H1 (cell line): ENCODE results near the gene NPNT. TPM values are rescaled to one million over a fixed set of nuclear protein-coding genes. Genes with fewer than 3 reads are reported as not detected.
A peak's percentile ranks its signal among the peaks of the same experiment; 100 is the strongest.

ENCODE experiments used
- CTCF ChIA-PET: fragments of 300-600 bp; sonication (Branson Sonifier 250); formaldehyde crosslinking; loops from one replicate; lab custom pipeline; 2021; ENCODE audit not compliant: partially characterized antibody; lab: Charles Lee
- POLR2A ChIA-PET: fragments of 300-600 bp; sonication (Branson Sonifier 250); formaldehyde crosslinking; loops from one replicate; lab custom pipeline; 2021; ENCODE audit warnings: inconsistent platforms; ENCODE audit not compliant: partially characterized antibody; lab: Charles Lee
- DNase-seq, 2 experiments: peaks; one replicate each; pipeline versions ENCODE4 v3.0.0 to v3.0.0-alpha.2; 2010 to 2022; ENCODE audit warnings: low spot score in 2 of 2, low read depth in 1 of 2, mixed read lengths in 1 of 2
- FAIRE-seq: peaks from 2 replicates; lab custom pipeline; 2011; peaks lifted over from hg19 to GRCh38; lab: Jason Lieb, UNC
- H2AFZ ChIP-seq: 2 replicates; pipeline ENCODE4 v1.8.1; 2012; ENCODE audit warnings: low read length, inconsistent platforms
- H2AK5ac ChIP-seq: 2 replicates; pipeline ENCODE4 v1.6.1; 2013; ENCODE audit warnings: low read depth, low read length
- H2BK120ac ChIP-seq: replicated peaks from 2 replicates; pipeline ENCODE3; 2013; ENCODE audit warnings: low read depth, low read length, inconsistent platforms
- H2BK12ac ChIP-seq: 2 replicates; pipeline ENCODE4 v1.6.1; 2013; ENCODE audit warnings: low read depth, low read length
- H2BK15ac ChIP-seq: 2 replicates; pipeline ENCODE4 v1.6.1; 2013; ENCODE audit warnings: low read length
- H2BK20ac ChIP-seq: 2 replicates; pipeline ENCODE4 v1.6.1; 2013; ENCODE audit warnings: low read length
- H2BK5ac ChIP-seq: 2 replicates; pipeline ENCODE4 v1.6.1; 2013; ENCODE audit warnings: low read depth, low read length
- H3K14ac ChIP-seq: 2 replicates; pipeline ENCODE4 v1.6.1; 2013; ENCODE audit warnings: inconsistent platforms; ENCODE audit not compliant: insufficient read length
- H3K18ac ChIP-seq: 2 replicates; pipeline ENCODE4 v1.6.1; 2013; ENCODE audit warnings: low read length; ENCODE audit errors: extremely low read depth
- H3K23ac ChIP-seq: 2 replicates; pipeline ENCODE4 v1.6.1; 2013; ENCODE audit warnings: inconsistent platforms; ENCODE audit not compliant: insufficient read length
- H3K23me2 ChIP-seq: 2 replicates; pipeline ENCODE4 v1.6.1; 2013; ENCODE audit warnings: low read depth, low read length
- H3K27ac ChIP-seq: 2 replicates; pipeline ENCODE4 v1.6.1; 2011; ENCODE audit warnings: low read depth, low read length, inconsistent platforms
- H3K27me3 ChIP-seq, 4 experiments: replicated peaks in 1 of 4; 1 replicate in 1 of 4; 2 replicates in 3 of 4; pipeline versions ENCODE4 v1.6.1 to v1.8.1; 2011 to 2013; ENCODE audit warnings: low read length in 3 of 4, mild to moderate bottlenecking in 3 of 4, inconsistent platforms in 2 of 4, mixed read lengths in 2 of 4, moderate library complexity in 1 of 4; ENCODE audit not compliant: control insufficient read depth in 3 of 4, insufficient read depth in 3 of 4; ENCODE audit errors: extremely low read depth in 1 of 4
- H3K36me3 ChIP-seq, 4 experiments: 2 replicates each; pipeline versions ENCODE4 v1.6.1 to v1.8.1; 2011 to 2013; ENCODE audit warnings: mild to moderate bottlenecking in 4 of 4, low read length in 3 of 4, moderate library complexity in 2 of 4, control low read depth in 1 of 4, inconsistent platforms in 1 of 4; ENCODE audit not compliant: insufficient read depth in 4 of 4, control insufficient read depth in 2 of 4
- H3K4ac ChIP-seq: replicated peaks from 2 replicates; pipeline ENCODE3; 2013; ENCODE audit warnings: low read length, low read depth, mixed read lengths, inconsistent platforms; ENCODE audit not compliant: insufficient read length
- H3K4me1 ChIP-seq, 4 experiments: replicated peaks in 1 of 4; 1 replicate in 1 of 4; 2 replicates in 3 of 4; pipeline versions ENCODE4 v1.6.1 to v1.8.1; 2011 to 2013; ENCODE audit warnings: low read length in 3 of 4, inconsistent platforms in 2 of 4, mixed read lengths in 1 of 4; ENCODE audit not compliant: insufficient read depth in 4 of 4, control insufficient read depth in 3 of 4
- H3K4me2 ChIP-seq, 2 experiments: 2 replicates each; pipeline versions ENCODE4 v1.6.1 to v1.8.1; 2011 to 2013; ENCODE audit warnings: low read depth in 2 of 2, low read length in 2 of 2, control low read depth in 1 of 2, inconsistent platforms in 1 of 2, mild to moderate bottlenecking in 1 of 2; ENCODE audit not compliant: insufficient read depth in 1 of 2
- H3K4me3 ChIP-seq, 4 experiments: fragments of 200-600, 300-600 bp in 1 of 4; sonication (generic), shearing (Covaris generic), sonication (Bioruptor Twin) in 1 of 4; 2 replicates each; pipeline versions ENCODE4 v1.5.1 to v1.8.1; 2011 to 2016; ENCODE audit warnings: low read length in 4 of 4, low read depth in 3 of 4, control low read depth in 2 of 4, inconsistent platforms in 2 of 4, mild to moderate bottlenecking in 2 of 4, mixed read lengths in 1 of 4, moderate library complexity in 1 of 4; ENCODE audit not compliant: insufficient read depth in 2 of 4; ENCODE audit errors: extremely low read depth in 1 of 4
- H3K56ac ChIP-seq: replicated peaks from 2 replicates; pipeline ENCODE3; 2013; ENCODE audit warnings: low read depth, mild to moderate bottlenecking, mixed read lengths, low read length, inconsistent platforms; ENCODE audit not compliant: insufficient read length
- H3K79me1 ChIP-seq: 2 replicates; pipeline ENCODE4 v1.6.1; 2013; ENCODE audit warnings: low read depth, low read length, control low read depth
- H3K79me2 ChIP-seq, 2 experiments: 2 replicates each; pipeline versions ENCODE4 v1.6.1 to v1.8.1; 2012 to 2013; ENCODE audit warnings: low read length in 2 of 2, mild to moderate bottlenecking in 2 of 2, inconsistent platforms in 1 of 2; ENCODE audit not compliant: insufficient read depth in 2 of 2, control insufficient read depth in 1 of 2
- H3K9ac ChIP-seq, 4 experiments: replicated peaks in 1 of 4; 1 replicate in 1 of 4; 2 replicates in 3 of 4; pipeline versions ENCODE4 v1.6.1 to v1.8.1; 2011 to 2013; ENCODE audit warnings: low read depth in 3 of 4, low read length in 3 of 4, control low read depth in 2 of 4, mild to moderate bottlenecking in 2 of 4, moderate library complexity in 2 of 4, inconsistent platforms in 1 of 4; ENCODE audit errors: extremely low read depth in 1 of 4
- H3K9me3 ChIP-seq, 2 experiments: 2 replicates each; pipeline versions ENCODE4 v1.6.1 to v1.8.1; 2012 to 2013; ENCODE audit warnings: mild to moderate bottlenecking in 2 of 2, moderate library complexity in 2 of 2, control low read depth in 1 of 2, inconsistent platforms in 1 of 2, low read depth in 1 of 2, low read length in 1 of 2, mixed read lengths in 1 of 2; ENCODE audit not compliant: insufficient read depth in 2 of 2
- H4K20me1 ChIP-seq, 2 experiments: replicated peaks in 1 of 2; 2 replicates each; pipeline versions ENCODE3 to v1.8.1; 2011 to 2013; ENCODE audit warnings: inconsistent platforms in 2 of 2, low read length in 2 of 2, mild to moderate bottlenecking in 1 of 2; ENCODE audit not compliant: insufficient read depth in 2 of 2, control insufficient read depth in 1 of 2
- H4K5ac ChIP-seq: 2 replicates; pipeline ENCODE4 v1.6.1; 2013; ENCODE audit warnings: low read length, low read depth, mixed read lengths, inconsistent platforms; ENCODE audit not compliant: insufficient read length
- H4K8ac ChIP-seq: 2 replicates; pipeline ENCODE4 v1.8.0; 2013; ENCODE audit warnings: mild to moderate bottlenecking, moderate library complexity, low read length, inconsistent platforms; ENCODE audit not compliant: insufficient read depth; ENCODE audit errors: extremely low read depth
- H4K91ac ChIP-seq: replicated peaks from 2 replicates; pipeline ENCODE3; 2013; ENCODE audit warnings: low read length, mixed read lengths, inconsistent platforms; ENCODE audit not compliant: insufficient read length
- EP300 ChIP-seq, 2 experiments: IDR thresholded peaks; 1 replicate in 1 of 2; 2 replicates in 1 of 2; pipeline ENCODE4 v1.6.1; 2011 to 2012; ENCODE audit warnings: low read depth in 2 of 2, low read length in 2 of 2, mild to moderate bottlenecking in 2 of 2, borderline replicate concordance in 1 of 2, inconsistent platforms in 1 of 2, moderate library complexity in 1 of 2
- FOSL1 ChIP-seq: IDR thresholded peaks from 2 replicates; pipeline ENCODE4 v1.6.1; 2011; ENCODE audit warnings: mild to moderate bottlenecking, low read depth, low read length, moderate library complexity; ENCODE audit not compliant: insufficient read depth
- JUN ChIP-seq: IDR thresholded peaks from 2 replicates; pipeline ENCODE4 v1.6.1; 2011; ENCODE audit warnings: low read depth, mild to moderate bottlenecking, improper control_type of control experiment, low read length
- JUND ChIP-seq: IDR thresholded peaks from 2 replicates; pipeline ENCODE4 v1.6.1; 2011; ENCODE audit warnings: mild to moderate bottlenecking, improper control_type of control experiment, low read length
- SIRT6 ChIP-seq: IDR thresholded peaks from one replicate; pipeline ENCODE4 v1.7.1; 2012; ENCODE audit warnings: low read length, inconsistent platforms
- SRF ChIP-seq: IDR thresholded peaks from 2 replicates; pipeline ENCODE4 v1.6.1; 2011; ENCODE audit warnings: mild to moderate bottlenecking, low read depth, low read length, moderate library complexity
- TBP ChIP-seq: IDR thresholded peaks from 2 replicates; pipeline ENCODE4 v1.6.1; 2011; ENCODE audit warnings: low read depth, low read length, improper control_type of control experiment
- ZNF274 ChIP-seq: IDR thresholded peaks from 2 replicates; pipeline ENCODE4 v1.7.0; 2012; ENCODE audit warnings: low read length, borderline replicate concordance; ENCODE audit errors: extremely low read depth
- WGBS, 2 experiments: shearing (Covaris generic) in 1 of 2; methylation state at CpG; one replicate each; pipeline versions ENCODE4 v1.1.6 to v1.1.7; 2013 to 2015; ENCODE audit warnings: low lambda C conversion rate in 2 of 2, mixed read lengths in 2 of 2, inconsistent platforms in 1 of 2, low coverage in 1 of 2, missing lambda C conversion rate in 1 of 2; ENCODE audit not compliant: insufficient replicate concordance in 2 of 2, insufficient coverage in 1 of 2, insufficient read length in 1 of 2; ENCODE audit errors: extremely low coverage in 1 of 2, missing lambda C conversion rate in 1 of 2; 5-methylcytosine and 5-hydroxymethylcytosine counted together
- polyA plus RNA-seq, 7 experiments: library from polyadenylated mRNA; depleted of rRNA in 3 of 7; stranded (reverse) in 5 of 7; unstranded in 2 of 7; fragments of >200 nt in 5 of 7; fragments of 200-250 nt in 2 of 7; gene quantifications; 1 replicate in 5 of 7; 2 replicates in 1 of 7; 4 replicates in 1 of 7; pipeline versions ENCODE4 v1.2.1 to v1.2.3, GENCODE V29; 2011 to 2013; ENCODE audit warnings: missing spikeins in 2 of 7, mixed read lengths in 2 of 7
- total RNA-seq: library from RNA; stranded (reverse); fragmentation: NEBNext Ultra II Directional; extraction: Animal tissue kit (Norgen Biotek cat#: 25700); gene quantifications from 2 replicates; pipeline ENCODE4 v1.2.1, GENCODE V29; 2021

Gene NPNT
- total and polyA plus RNA-seq, 2 of the 8 experiments (the other 6 are each of a cell fraction or from before 2014, with no cell fraction given): 0.24 to 0.97 TPM

DNA sequence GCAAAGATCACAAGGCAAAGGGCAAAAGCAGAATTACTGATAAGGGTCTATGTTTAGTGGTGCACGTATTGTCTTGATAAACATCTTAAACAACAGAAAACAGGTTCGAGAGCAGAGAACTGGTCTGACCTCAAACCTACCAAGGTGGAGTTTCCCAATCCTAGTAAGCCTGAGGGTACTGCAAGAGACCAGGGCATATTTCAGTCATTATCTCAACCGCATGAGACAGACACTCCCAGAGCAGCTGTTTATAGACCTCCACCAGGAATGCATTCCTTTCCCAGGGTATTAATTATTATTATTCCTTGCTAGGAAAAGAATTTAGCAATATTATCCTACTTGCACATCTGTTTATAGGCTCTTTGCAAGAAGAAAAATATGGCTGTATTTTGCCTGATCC lies 51.5 kb downstream of the NPNT start:
- no peak overlapping the region for H2BK5ac ChIP-seq
- H3K4me1 ChIP-seq: no peaks in the 10 kb centered on the region
- H2AK5ac ChIP-seq: no peak overlapping the region
- no peak for FAIRE-seq
- H3K79me1 ChIP-seq: no peaks in the 10 kb centered on the region
- no peak overlapping the region for H4K8ac ChIP-seq
- H3K4ac ChIP-seq: no peak overlapping the region
- H2BK120ac ChIP-seq: no peak overlapping the region
- POLR2A ChIA-PET: no interaction called here
- no peaks in the 10 kb centered on the region for H3K9me3 ChIP-seq
- no peak overlapping the region for H2AFZ ChIP-seq
- H3K4me2 ChIP-seq: no peak overlapping the region
- no peak overlapping the region for H2BK12ac ChIP-seq
- H2BK15ac ChIP-seq: no peak overlapping the region
- no peaks in the 10 kb centered on the region for H3K36me3 ChIP-seq
- no peak overlapping the region for H3K23ac ChIP-seq
- no peaks in the 10 kb centered on the region; the same call in 1 of the 2 replicates for H3K23me2 ChIP-seq
- H3K56ac ChIP-seq: no peak overlapping the region
- no peaks in the 10 kb centered on the region for H4K20me1 ChIP-seq
- no peak overlapping the region for H3K18ac ChIP-seq
- H4K91ac ChIP-seq: no peak overlapping the region
- 92% methylated on average over 3 of the region's 3 CpGs; no CpG with 5 or more reads in 1 of the 2 experiments for WGBS, 2 experiments
- no peak for TF ChIP-seq JUN
- no peak for TF ChIP-seq SRF
- TF ChIP-seq EP300 (IDR thresholded peaks at IDR 0.05; ENCODE audit: borderline replicate concordance in 1 of 2, low read depth in 2 of 2, low read length in 2 of 2): peak in 1 of 2 experiments; percentile 40; a peak in 1 of 3 replicates
- TF ChIP-seq ZNF274: no peak
- no peak for TF ChIP-seq TBP
- TF ChIP-seq FOSL1: no peak
- no peak for TF ChIP-seq JUND
- no peak for TF ChIP-seq SIRT6
- TF ChIP-seq, all 59 proteins: peak for 1
- H3K27me3 ChIP-seq: no peaks in the 10 kb centered on the region
- CTCF ChIA-PET: no interaction called here
- H3K14ac ChIP-seq: no peak overlapping the region
- H3K9ac ChIP-seq: no peak overlapping the region
- H2BK20ac ChIP-seq: no peak overlapping the region
- no peak overlapping the region for H3K4me3 ChIP-seq
- no peak for DNase-seq
- H3K79me2 ChIP-seq: no peaks in the 10 kb centered on the region
- no peak overlapping the region for H3K27ac ChIP-seq
- H4K5ac ChIP-seq: no peak overlapping the region
